HCT116 (cell line): ENCODE results near the gene AMDHD1. TPM values are rescaled to one million over a fixed set of nuclear protein-coding genes. Genes with fewer than 3 reads are reported as not detected.

Experiments
- ATAC-seq: fragments of 200-7000 bp; cut with Tn5 transposase; 2 replicates; pipeline ENCODE4 v1.9.1; 2020; ENCODE audit warnings: mild to moderate bottlenecking, moderate library complexity
- BruUV-seq: library from RNA; stranded (reverse); fragments of 400-500 nt; replicated peaks from 2 replicates; lab custom pipeline; 2021; lab: Mats Ljungman, UMichigan
- CTCF ChIA-PET: fragments of 300-600 bp; sonication (Branson Sonifier 250); formaldehyde crosslinking; loops from one replicate; lab custom pipeline; 2021; ENCODE audit warnings: antibody characterized with exemption; lab: Charles Lee
- POLR2A ChIA-PET: fragments of 300-600, 350-600 bp; sonication (Branson Sonifier 250); formaldehyde crosslinking; loops from one replicate; lab custom pipeline; 2021; ENCODE audit warnings: antibody characterized with exemption; lab: Charles Lee
- RAD21 ChIA-PET, 2 experiments: fragments of 300-600 bp; sonication (Branson Sonifier 250); formaldehyde crosslinking; loops; one replicate each; lab custom pipeline; 2023; ENCODE audit warnings: low total read pairs in 2 of 2; ENCODE audit not compliant: uncharacterized antibody in 2 of 2, unreplicated experiment in 2 of 2, low non-redundant PET in 1 of 2; lab: Charles Lee
- DNase-seq: peaks from one replicate; pipeline ENCODE4 v3.0.0-alpha.2; 2010; ENCODE audit warnings: low read depth, low spot score
- H2AFZ ChIP-seq: fragments of 200-600 bp; shearing (Covaris generic), sonication (generic); 2 replicates; pipeline ENCODE4 v1.6.1; 2017; ENCODE audit warnings: low read depth, mixed run types, mixed read lengths, antibody characterized with exemption, low read length; ENCODE audit not compliant: poor library complexity, severe bottlenecking
- H3K27ac ChIP-seq: 2 replicates; pipeline ENCODE4 v1.5.1; 2012; ENCODE audit warnings: low read depth, low read length
- H3K27me3 ChIP-seq: fragments of 200-600 bp; sonication (generic); 2 replicates; pipeline ENCODE4 v1.6.1; 2016; ENCODE audit warnings: mixed run types, low read length, mixed read lengths; ENCODE audit not compliant: insufficient read depth
- H3K36me3 ChIP-seq, 2 experiments: fragments of 200-500 bp in 1 of 2; fragments of 200-600 bp in 1 of 2; sonication (Bioruptor generic) in 1 of 2; sonication (generic) in 1 of 2; 2 replicates each; pipeline versions ENCODE4 v1.5.1 to v1.6.1; 2014 to 2016; ENCODE audit warnings: low read length in 2 of 2, inconsistent platforms in 1 of 2, mixed read lengths in 1 of 2, mixed run types in 1 of 2; ENCODE audit not compliant: insufficient read depth in 2 of 2, control insufficient read depth in 1 of 2
- H3K4me1 ChIP-seq, 2 experiments: fragments of 200-600 bp in 1 of 2; sonication (generic) in 1 of 2; 2 replicates each; pipeline versions ENCODE4 v1.5.1 to v1.6.1; 2012 to 2017; ENCODE audit warnings: low read length in 2 of 2, inconsistent platforms in 1 of 2, mild to moderate bottlenecking in 1 of 2, mixed read lengths in 1 of 2, mixed run types in 1 of 2, moderate library complexity in 1 of 2; ENCODE audit not compliant: insufficient read depth in 2 of 2, control insufficient read depth in 1 of 2
- H3K4me2 ChIP-seq: fragments of 200-600 bp; sonication (generic); 2 replicates; pipeline ENCODE4 v1.6.1; 2017; ENCODE audit warnings: mixed run types, low read length, mixed read lengths
- H3K4me3 ChIP-seq, 2 experiments: fragments of 200-600 bp in 1 of 2; sonication (generic) in 1 of 2; replicated peaks in 1 of 2; 2 replicates each; pipeline ENCODE4 v1.5.1; 2011 to 2016; ENCODE audit warnings: low read length in 2 of 2, control low read depth in 1 of 2, low read depth in 1 of 2, mild to moderate bottlenecking in 1 of 2, mixed read lengths in 1 of 2, mixed run types in 1 of 2
- H3K79me2 ChIP-seq: fragments of 200-600 bp; sonication (generic); 2 replicates; pipeline ENCODE4 v1.6.1; 2017; ENCODE audit warnings: mild to moderate bottlenecking, mixed run types, low read length, moderate library complexity, mixed read lengths; ENCODE audit not compliant: insufficient read depth
- H3K9ac ChIP-seq: fragments of 200-600 bp; sonication (generic); 2 replicates; pipeline ENCODE4 v1.6.1; 2016; ENCODE audit warnings: low read length, mixed read lengths
- H3K9me2 ChIP-seq: fragments of 200-600 bp; sonication (generic), shearing (Covaris generic); 2 replicates; pipeline ENCODE4 v1.6.1; 2017; ENCODE audit warnings: mixed run types, mild to moderate bottlenecking, moderate library complexity; ENCODE audit not compliant: insufficient read depth
- H3K9me3 ChIP-seq, 2 experiments: fragments of 200-500 bp in 1 of 2; fragments of 200-600 bp in 1 of 2; sonication (Bioruptor generic) in 1 of 2; sonication (generic) in 1 of 2; 2 replicates each; pipeline ENCODE4 v1.6.1; 2014 to 2017; ENCODE audit warnings: low read length in 2 of 2, mixed read lengths in 2 of 2, inconsistent platforms in 1 of 2, low read depth in 1 of 2, mild to moderate bottlenecking in 1 of 2, mixed run types in 1 of 2, moderate library complexity in 1 of 2; ENCODE audit not compliant: control insufficient read depth in 1 of 2, insufficient read depth in 1 of 2
- H4K20me1 ChIP-seq: fragments of 200-600 bp; sonication (generic), shearing (Covaris generic); 2 replicates; pipeline ENCODE4 v1.6.1; 2017; ENCODE audit warnings: mixed run types, mild to moderate bottlenecking, moderate library complexity; ENCODE audit not compliant: insufficient read depth
- CBX3 ChIP-seq: IDR thresholded peaks from 2 replicates; pipeline ENCODE4 v1.6.1; 2012; ENCODE audit warnings: low read depth
- CEBPB ChIP-seq: IDR thresholded peaks from 2 replicates; pipeline ENCODE4 v1.6.1; 2012; ENCODE audit warnings: low read depth
- CTCF ChIP-seq, 3 experiments: fragments of 200-600 bp in 1 of 3; sonication (generic) in 1 of 3; IDR thresholded peaks in 2 of 3; conservative IDR thresholded peaks in 1 of 3; 2 replicates each; pipeline ENCODE4 v1.5.1; 2012 to 2017; ENCODE audit warnings: low read depth in 2 of 3, low read length in 2 of 3, antibody characterized with exemption in 1 of 3, borderline replicate concordance in 1 of 3, control low read depth in 1 of 3, mild to moderate bottlenecking in 1 of 3, mixed read lengths in 1 of 3, mixed run types in 1 of 3, moderate library complexity in 1 of 3; ENCODE audit not compliant: insufficient read depth in 1 of 3
- EGR1 ChIP-seq: IDR thresholded peaks from 2 replicates; pipeline ENCODE4 v1.6.1; 2012; ENCODE audit warnings: low read depth
- EZH2phosphoT487 ChIP-seq: fragments of 200-600 bp; IDR thresholded peaks from 2 replicates; pipeline ENCODE4 v1.6.1; 2018; ENCODE audit warnings: antibody characterized with exemption, borderline replicate concordance
- POLR2A ChIP-seq: IDR thresholded peaks from 2 replicates; pipeline ENCODE4 v1.7.0; 2011; ENCODE audit warnings: borderline replicate concordance; ENCODE audit not compliant: insufficient read depth, insufficient read length; ENCODE audit errors: extremely low read depth
- RAD21 ChIP-seq: IDR thresholded peaks from 2 replicates; pipeline ENCODE4 v1.6.1; 2012; ENCODE audit warnings: low read depth, mild to moderate bottlenecking
- REST ChIP-seq: IDR thresholded peaks from 2 replicates; pipeline ENCODE4 v1.6.1; 2012; ENCODE audit warnings: low read depth
- SP1 ChIP-seq: IDR thresholded peaks from 2 replicates; pipeline ENCODE4 v1.6.1; 2012; ENCODE audit warnings: low read depth
- SRF ChIP-seq: IDR thresholded peaks from 2 replicates; pipeline ENCODE4 v1.6.1; 2012; ENCODE audit warnings: low read depth
- ZBTB33 ChIP-seq: IDR thresholded peaks from 2 replicates; pipeline ENCODE4 v1.6.1; 2011; ENCODE audit warnings: mild to moderate bottlenecking, low read length, moderate library complexity; ENCODE audit not compliant: insufficient replicate concordance; ENCODE audit errors: extremely low read depth
- intact Hi-C: fragments of 100-400 bp; cut with micrococcal nuclease; formaldehyde crosslinking; loops from 2 replicates; pipeline ENCODE4 v1.10.0; 2022
- total RNA-seq: library from RNA; stranded (reverse); gene quantifications from one replicate; pipeline ENCODE4 v1.2.1, GENCODE V29; 2021; ENCODE audit not compliant: unreplicated experiment

AMDHD1 gene
- total RNA-seq, 1 experiment from 2014 or later = 3.0 TPM

GRCh38 chr12:95996034-95996658 lies 53.0 kb downstream of the AMDHD1 start, which contains the start of gene HAL:
Gene HAL (minus strand): TSS chr12:95996344. CDS start chr12:95995910, 434 bp downstream.
- H3K27ac ChIP-seq = no peak within 1 kb of the TSS
- TF ChIP-seq EGR1 (no peak), EZH2phosphoT487 (no peak), CTCF (IDR thresholded peaks at IDR 0.05 in 2 of 3, conservative IDR thresholded peaks at IDR 0.05 in 1 of 3; ENCODE audit: borderline replicate concordance in 1 of 3, insufficient read depth in 1 of 3, low read depth in 2 of 3, low read length in 2 of 3) (no peak), CBX3 (no peak), CEBPB (no peak), RAD21 (no peak), REST (no peak), ZBTB33 (no peak), POLR2A (no peak), SP1 (no peak), SRF (no peak)
- intact Hi-C loops = no loop called here
- no peak within 1 kb of the TSS for H2AFZ ChIP-seq
- no TSS peak for BruUV-seq
- no peaks in the 10 kb centered on the region for H3K9me3 ChIP-seq
- no peak within 1 kb of the TSS for H3K4me2 ChIP-seq
- no peaks in the 10 kb centered on the region for H3K4me1 ChIP-seq
- H3K9me2 ChIP-seq = no peaks in the 10 kb centered on the region
- H3K9ac ChIP-seq = no peak within 1 kb of the TSS
- H3K36me3 ChIP-seq = no peaks in the 10 kb centered on the region; a peak in 1 of 4 replicates
- no peaks in the 10 kb centered on the region for H3K27me3 ChIP-seq
- ChIA-PET POLR2A (no interaction called here), CTCF (no interaction called here), RAD21 (no interaction called here)
- ATAC-seq = no peak
- no peaks in the 10 kb centered on the region for H3K79me2 ChIP-seq
- H4K20me1 ChIP-seq = no peaks in the 10 kb centered on the region
- no peak for DNase-seq
- H3K4me3 ChIP-seq = no peak within 1 kb of the TSS
